ENCODE measurements around the gene WDR74. TPM values are rescaled to one million over a fixed set of nuclear protein-coding genes. Genes with fewer than 3 reads are reported as not detected.

WDR74 gene
- total RNA-seq (85.3 and 86.9 TPM in 2 replicates), polyA plus RNA-seq (14.8 and 24.0 TPM in 2 replicates), polyA minus RNA-seq (ENCODE audit: low replicate concordance) (31.6 and 48.3 TPM in 2 replicates)
- 22.8 and 36.2 TPM in 2 replicates for polyA plus RNA-seq (2012)

DNA sequence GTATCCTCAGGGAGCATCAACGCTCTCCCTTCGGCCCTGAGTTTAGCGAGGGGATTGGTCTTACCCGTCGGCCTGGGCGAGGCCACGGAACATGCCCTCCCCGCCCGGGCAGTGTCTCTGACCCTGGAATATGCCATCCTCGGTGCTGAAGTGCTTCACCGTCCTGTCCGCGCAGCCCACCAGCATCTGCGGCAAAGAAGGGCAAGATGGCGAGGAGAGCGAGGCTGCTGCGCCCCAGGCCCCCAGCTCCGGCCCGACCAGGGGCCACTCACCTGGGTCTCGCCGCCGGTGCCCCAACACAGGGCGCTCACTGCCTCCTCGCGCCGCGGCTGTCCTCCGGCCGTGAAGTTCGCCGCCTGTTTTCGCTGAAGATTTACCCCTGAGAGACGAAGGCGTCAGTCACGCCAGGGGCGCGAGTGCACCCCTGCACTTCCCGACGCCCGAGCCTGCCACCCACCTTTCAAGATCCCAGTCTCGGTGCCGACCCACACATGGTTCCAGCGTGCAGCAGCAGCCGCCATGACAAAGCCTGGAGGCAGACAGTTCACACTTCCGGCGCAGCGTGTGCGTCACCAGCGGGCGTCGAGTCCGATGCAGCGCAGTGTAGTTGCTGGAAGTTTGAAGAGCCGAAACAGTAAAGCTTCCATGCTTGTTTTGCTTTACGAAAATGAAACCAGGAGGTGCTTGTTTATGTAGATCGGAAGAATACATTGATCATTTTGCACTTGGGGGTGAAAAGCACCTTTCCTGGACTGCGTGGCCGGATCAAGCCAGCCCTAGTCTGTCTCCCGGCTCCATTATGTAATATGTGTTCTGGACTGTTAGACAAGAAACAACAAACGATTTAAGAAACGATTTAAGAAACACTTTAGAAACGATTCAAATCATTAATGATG, at the start of gene WDR74:
WDR74 (minus strand) TSS at position 541 of the 896 bp plus-strand sequence; CDS start at position 521, 20 bp downstream.
- Histone ChIP-seq H3K4me3 (replicated peaks in 1 of 4; ENCODE audit: control extremely low read depth in 1 of 4, insufficient read depth in 1 of 4, low read depth in 3 of 4, low read length in 4 of 4) (peak within 1 kb of the TSS; percentile 75 to 94 (median 90)), H2AFZ (ENCODE audit: low read length) (no peak within 1 kb of the TSS), H3K79me2 (ENCODE audit: control insufficient read depth, insufficient read depth, low read length) (peaks cover 20% of the 10 kb centered on the region), H4K20me1 (ENCODE audit: control insufficient read depth, extremely low read depth, insufficient read depth, low read length) (no peaks in the 10 kb centered on the region), H3K4me1 (ENCODE audit: control insufficient read depth, extremely low read depth, insufficient read depth, low read length) (peaks cover 5% of the 10 kb centered on the region), H3K9ac (ENCODE audit: insufficient read depth, low read length) (peak within 1 kb of the TSS; percentile 89), H3K36me3 (ENCODE audit: control insufficient read depth, insufficient read depth, low read length) (peaks cover 14% of the 10 kb centered on the region), H3K27me3 (ENCODE audit: control insufficient read depth, insufficient read depth, low read length) (no peaks in the 10 kb centered on the region), H3K27ac (ENCODE audit: insufficient read depth, low read length) (peak within 1 kb of the TSS; percentile 79), H3K4me2 (ENCODE audit: extremely low read depth, insufficient read depth, low read length) (peak within 1 kb of the TSS; percentile 88), H3K9me3 (ENCODE audit: control insufficient read depth, insufficient read depth, low read depth, low read length) (no peaks in the 10 kb centered on the region)
- TF ChIP-seq, protein P1, sequence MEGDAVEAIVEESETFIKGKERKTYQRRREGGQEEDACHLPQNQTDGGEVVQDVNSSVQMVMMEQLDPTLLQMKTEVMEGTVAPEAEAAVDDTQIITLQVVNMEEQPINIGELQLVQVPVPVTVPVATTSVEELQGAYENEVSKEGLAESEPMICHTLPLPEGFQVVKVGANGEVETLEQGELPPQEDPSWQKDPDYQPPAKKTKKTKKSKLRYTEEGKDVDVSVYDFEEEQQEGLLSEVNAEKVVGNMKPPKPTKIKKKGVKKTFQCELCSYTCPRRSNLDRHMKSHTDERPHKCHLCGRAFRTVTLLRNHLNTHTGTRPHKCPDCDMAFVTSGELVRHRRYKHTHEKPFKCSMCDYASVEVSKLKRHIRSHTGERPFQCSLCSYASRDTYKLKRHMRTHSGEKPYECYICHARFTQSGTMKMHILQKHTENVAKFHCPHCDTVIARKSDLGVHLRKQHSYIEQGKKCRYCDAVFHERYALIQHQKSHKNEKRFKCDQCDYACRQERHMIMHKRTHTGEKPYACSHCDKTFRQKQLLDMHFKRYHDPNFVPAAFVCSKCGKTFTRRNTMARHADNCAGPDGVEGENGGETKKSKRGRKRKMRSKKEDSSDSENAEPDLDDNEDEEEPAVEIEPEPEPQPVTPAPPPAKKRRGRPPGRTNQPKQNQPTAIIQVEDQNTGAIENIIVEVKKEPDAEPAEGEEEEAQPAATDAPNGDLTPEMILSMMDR (conservative IDR thresholded peaks at IDR 0.05 in 1 of 2, IDR thresholded peaks at IDR 0.05 in 1 of 2; ENCODE audit: low read depth in 1 of 2, low read length in 2 of 2) = no peak
- no peak for TF ChIP-seq EZH2 (IDR thresholded peaks at IDR 0.05; ENCODE audit: low read length, missing control alignments)
- DNase-seq (ENCODE audit: low read depth in 2 of 2) = peak; percentile 91 to 92

DNA sequence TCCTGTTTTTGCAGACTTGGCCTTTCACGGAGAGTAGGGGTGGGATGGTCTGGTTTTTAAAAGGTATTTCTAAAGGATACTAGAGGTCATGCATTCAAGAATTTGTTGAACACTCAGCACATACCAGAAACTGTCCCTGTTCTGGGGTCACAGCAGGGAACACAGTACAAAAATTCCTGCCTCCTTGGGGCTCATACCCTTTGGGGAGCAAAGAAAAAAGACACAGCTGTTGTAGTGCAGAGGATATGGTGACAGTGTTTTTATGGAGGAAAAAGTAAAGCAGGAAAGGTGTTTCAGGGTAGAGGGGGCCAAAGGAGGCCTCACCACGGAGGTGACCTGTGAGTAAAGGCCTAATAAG, 49.7 kb upstream of the WDR74 start:
- Histone ChIP-seq H4K20me1 (ENCODE audit: control insufficient read depth, extremely low read depth, insufficient read depth, low read length) (no peaks in the 10 kb centered on the region), H3K36me3 (ENCODE audit: control insufficient read depth, insufficient read depth, low read length) (peaks cover 36% of the 10 kb centered on the region), H3K9me3 (ENCODE audit: control insufficient read depth, insufficient read depth, low read depth, low read length) (no peaks in the 10 kb centered on the region), H3K4me3 (replicated peaks in 1 of 4; ENCODE audit: control extremely low read depth in 1 of 4, insufficient read depth in 1 of 4, low read depth in 3 of 4, low read length in 4 of 4) (no peak overlapping the region), H2AFZ (ENCODE audit: low read length) (no peak overlapping the region), H3K27me3 (ENCODE audit: control insufficient read depth, insufficient read depth, low read length) (no peaks in the 10 kb centered on the region), H3K4me2 (ENCODE audit: extremely low read depth, insufficient read depth, low read length) (no peak overlapping the region), H3K4me1 (ENCODE audit: control insufficient read depth, extremely low read depth, insufficient read depth, low read length) (peaks cover 12% of the 10 kb centered on the region), H3K27ac (ENCODE audit: insufficient read depth, low read length) (no peak overlapping the region), H3K79me2 (ENCODE audit: control insufficient read depth, insufficient read depth, low read length) (peaks cover 27% of the 10 kb centered on the region), H3K9ac (ENCODE audit: insufficient read depth, low read length) (no peak overlapping the region)
- no peak for TF ChIP-seq EZH2 (IDR thresholded peaks at IDR 0.05; ENCODE audit: low read length, missing control alignments)
- TF ChIP-seq, protein P1 (conservative IDR thresholded peaks at IDR 0.05 in 1 of 2, IDR thresholded peaks at IDR 0.05 in 1 of 2; ENCODE audit: low read depth in 1 of 2, low read length in 2 of 2) = no peak
- DNase-seq (ENCODE audit: low read depth in 2 of 2) = no peak

DNA sequence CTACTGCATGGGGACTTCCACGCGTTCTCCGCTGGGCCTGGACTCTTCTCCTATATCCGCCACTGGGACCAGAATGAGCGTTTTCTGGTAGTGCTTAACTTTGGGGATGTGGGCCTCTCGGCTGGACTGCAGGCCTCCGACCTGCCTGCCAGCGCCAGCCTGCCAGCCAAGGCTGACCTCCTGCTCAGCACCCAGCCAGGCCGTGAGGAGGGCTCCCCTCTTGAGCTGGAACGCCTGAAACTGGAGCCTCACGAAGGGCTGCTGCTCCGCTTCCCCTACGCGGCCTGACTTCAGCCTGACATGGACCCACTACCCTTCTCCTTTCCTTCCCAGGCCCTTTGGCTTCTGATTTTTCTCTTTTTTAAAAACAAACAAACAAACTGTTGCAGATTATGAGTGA, 49.0 kb upstream of the WDR74 start:
- peaks cover 34% of the 10 kb centered on the region for H3K79me2 ChIP-seq (ENCODE audit: control insufficient read depth, insufficient read depth, low read length)
- no peak overlapping the region for H3K4me2 ChIP-seq (ENCODE audit: extremely low read depth, insufficient read depth, low read length)
- peaks cover 42% of the 10 kb centered on the region for H3K36me3 ChIP-seq (ENCODE audit: control insufficient read depth, insufficient read depth, low read length)
- no peak overlapping the region for H2AFZ ChIP-seq (ENCODE audit: low read length)
- TF ChIP-seq, protein P1 (conservative IDR thresholded peaks at IDR 0.05 in 1 of 2, IDR thresholded peaks at IDR 0.05 in 1 of 2; ENCODE audit: low read depth in 1 of 2, low read length in 2 of 2) = no peak
- TF ChIP-seq EZH2 (IDR thresholded peaks at IDR 0.05; ENCODE audit: low read length, missing control alignments) = no peak
- no peak overlapping the region for H3K27ac ChIP-seq (ENCODE audit: insufficient read depth, low read length)
- peaks cover 2% of the 10 kb centered on the region for H4K20me1 ChIP-seq (ENCODE audit: control insufficient read depth, extremely low read depth, insufficient read depth, low read length)
- H3K9ac ChIP-seq (ENCODE audit: insufficient read depth, low read length) = no peak overlapping the region
- H3K4me1 ChIP-seq (ENCODE audit: control insufficient read depth, extremely low read depth, insufficient read depth, low read length) = peaks cover 17% of the 10 kb centered on the region
- no peak for DNase-seq (ENCODE audit: low read depth in 2 of 2)
- H3K27me3 ChIP-seq (ENCODE audit: control insufficient read depth, insufficient read depth, low read length) = no peaks in the 10 kb centered on the region
- H3K4me3 ChIP-seq (replicated peaks in 1 of 4; ENCODE audit: control extremely low read depth in 1 of 4, insufficient read depth in 1 of 4, low read depth in 3 of 4, low read length in 4 of 4) = no peak overlapping the region
- no peaks in the 10 kb centered on the region for H3K9me3 ChIP-seq (ENCODE audit: control insufficient read depth, insufficient read depth, low read depth, low read length)

All from fibroblast of lung (primary cell).